A673 (cell line): ENCODE data around the gene NT5C1B.

Experiments used
- EZH2 ChIP-seq: fragments of 200-600 bp; sonication (generic); IDR thresholded peaks from 2 replicates; pipeline ENCODE4 v1.6.1; 2017; ENCODE audit warnings: borderline replicate concordance, low read depth, mild to moderate bottlenecking, mixed read lengths, antibody characterized with exemption, low read length; ENCODE audit not compliant: poor library complexity, severe bottlenecking
- TF ChIP-seq, protein P1 (sequence below): fragments of 300-800, 200-600 bp; sonication (generic); conservative IDR thresholded peaks from 2 replicates; pipeline ENCODE4 v1.5.1; 2017; ENCODE audit warnings: low read depth, mild to moderate bottlenecking, antibody characterized with exemption, low read length, moderate library complexity, mixed read lengths

- TF ChIP-seq EZH2, result no peak
- TF ChIP-seq, protein P1, sequence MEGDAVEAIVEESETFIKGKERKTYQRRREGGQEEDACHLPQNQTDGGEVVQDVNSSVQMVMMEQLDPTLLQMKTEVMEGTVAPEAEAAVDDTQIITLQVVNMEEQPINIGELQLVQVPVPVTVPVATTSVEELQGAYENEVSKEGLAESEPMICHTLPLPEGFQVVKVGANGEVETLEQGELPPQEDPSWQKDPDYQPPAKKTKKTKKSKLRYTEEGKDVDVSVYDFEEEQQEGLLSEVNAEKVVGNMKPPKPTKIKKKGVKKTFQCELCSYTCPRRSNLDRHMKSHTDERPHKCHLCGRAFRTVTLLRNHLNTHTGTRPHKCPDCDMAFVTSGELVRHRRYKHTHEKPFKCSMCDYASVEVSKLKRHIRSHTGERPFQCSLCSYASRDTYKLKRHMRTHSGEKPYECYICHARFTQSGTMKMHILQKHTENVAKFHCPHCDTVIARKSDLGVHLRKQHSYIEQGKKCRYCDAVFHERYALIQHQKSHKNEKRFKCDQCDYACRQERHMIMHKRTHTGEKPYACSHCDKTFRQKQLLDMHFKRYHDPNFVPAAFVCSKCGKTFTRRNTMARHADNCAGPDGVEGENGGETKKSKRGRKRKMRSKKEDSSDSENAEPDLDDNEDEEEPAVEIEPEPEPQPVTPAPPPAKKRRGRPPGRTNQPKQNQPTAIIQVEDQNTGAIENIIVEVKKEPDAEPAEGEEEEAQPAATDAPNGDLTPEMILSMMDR, result no peak
Measured at GRCh38 chr2:18583905-18584607, 5.3 kb downstream of the NT5C1B start.
